GM19240 (cell line): ENCODE results near the gene GPATCH8.
"Not testable (repeated sequence)": the region's sequence is repeated elsewhere in the genome, so short reads cannot be mapped to it uniquely, and the experiment has no call there.

ENCODE experiments used
- DNase-seq: peaks from one replicate; pipeline ENCODE4 v3.0.0; 2011; ENCODE audit warnings: low spot score; ENCODE audit not compliant: insufficient read length

GPATCH8 gene

DNA sequence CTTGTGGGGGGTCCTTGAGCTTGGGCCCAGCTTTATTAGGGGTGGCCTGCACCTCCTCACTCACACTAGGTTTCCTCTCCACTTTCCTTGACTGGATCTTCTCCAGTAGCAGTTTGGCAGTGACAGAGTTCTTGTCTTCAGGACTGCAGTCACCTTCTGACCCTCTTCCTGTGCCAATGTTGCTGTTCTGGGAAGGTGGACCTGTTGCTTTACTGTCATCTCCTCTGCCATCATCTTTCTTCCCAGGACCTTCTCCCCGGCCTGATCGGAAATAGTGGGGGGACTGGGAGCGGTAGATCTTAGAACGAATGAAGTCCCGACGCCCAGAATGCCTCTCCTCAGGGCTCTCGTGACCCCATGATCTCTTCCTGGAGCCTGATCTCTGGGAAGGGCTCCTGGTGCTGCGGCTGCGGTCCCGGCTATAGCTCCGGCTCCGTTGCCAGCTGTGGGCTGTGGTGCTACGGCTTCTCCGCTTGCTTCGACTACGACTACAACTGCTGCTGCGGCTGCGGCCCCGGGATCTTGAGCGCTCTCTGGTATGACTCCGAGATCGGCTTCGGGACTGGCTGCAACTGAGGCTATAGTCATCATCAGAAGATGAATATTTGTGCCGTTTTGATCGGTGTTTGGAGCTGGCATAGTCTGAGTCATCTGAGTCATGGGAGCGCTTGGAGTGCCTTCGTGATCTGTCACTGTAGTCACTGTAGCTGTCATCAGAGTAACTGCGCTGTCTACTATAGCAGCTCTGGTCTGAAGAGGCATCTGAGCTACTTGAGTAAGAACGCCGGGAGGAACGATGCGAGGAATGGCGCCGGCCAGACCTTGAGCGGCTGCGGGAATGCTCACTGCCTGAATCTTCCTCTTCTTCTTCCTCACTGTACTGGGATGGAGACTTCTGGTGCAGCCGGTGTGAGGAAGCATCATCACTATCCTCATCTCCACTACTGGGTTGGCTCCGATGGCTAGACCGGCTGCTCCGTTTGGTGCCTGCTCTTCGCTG lies 104.2 kb downstream of the GPATCH8 start:
- DNase-seq: no peak

- no peak for DNase-seq
Observed at GRCh38 chr17:44397479-44398440, 105.4 kb downstream of the GPATCH8 start.

- no peak for DNase-seq
Observed at GRCh38 chr17:44396946-44397345, 106.3 kb downstream of the GPATCH8 start.

GRCh38 chr17:44394833-44395232 lies 108.4 kb downstream of the GPATCH8 start:
- DNase-seq: no peak

GRCh38 chr17:44394112-44394511 lies 109.1 kb downstream of the GPATCH8 start:
- DNase-seq: not testable (repeated sequence)

DNA sequence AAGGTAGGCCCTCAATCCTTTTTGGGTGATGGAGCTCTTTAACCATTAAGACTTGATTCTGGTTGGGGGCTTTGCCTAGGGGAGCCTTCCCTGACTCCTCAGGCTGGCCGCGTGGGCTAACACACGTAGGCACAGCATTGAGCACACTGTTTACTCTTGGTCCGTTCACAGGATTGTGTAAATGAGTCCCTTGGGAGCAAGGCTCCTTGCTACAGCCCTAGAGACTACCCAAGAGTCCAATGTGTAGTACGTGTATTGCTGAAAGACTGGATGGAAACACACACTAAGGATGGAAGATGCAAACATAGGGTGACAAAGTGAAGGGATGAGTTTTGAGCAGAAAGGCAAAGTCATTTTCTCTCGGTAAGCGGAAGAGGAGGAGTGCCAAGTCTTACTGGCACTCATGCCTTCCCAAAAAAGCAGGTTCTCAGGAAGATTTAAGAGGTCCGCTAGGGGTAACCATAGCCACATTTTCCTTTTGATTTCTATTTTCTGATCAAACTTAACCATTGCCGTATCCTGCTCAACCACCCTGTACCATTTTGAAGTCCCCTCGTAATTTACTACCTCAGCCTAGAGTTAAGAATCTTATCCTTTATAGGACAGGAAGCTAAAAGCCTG lies 112.8 kb downstream of the GPATCH8 start:
- no peak for DNase-seq

GRCh38 chr17:44389723-44390202 lies 113.4 kb downstream of the GPATCH8 start:
- DNase-seq: no peak

DNA sequence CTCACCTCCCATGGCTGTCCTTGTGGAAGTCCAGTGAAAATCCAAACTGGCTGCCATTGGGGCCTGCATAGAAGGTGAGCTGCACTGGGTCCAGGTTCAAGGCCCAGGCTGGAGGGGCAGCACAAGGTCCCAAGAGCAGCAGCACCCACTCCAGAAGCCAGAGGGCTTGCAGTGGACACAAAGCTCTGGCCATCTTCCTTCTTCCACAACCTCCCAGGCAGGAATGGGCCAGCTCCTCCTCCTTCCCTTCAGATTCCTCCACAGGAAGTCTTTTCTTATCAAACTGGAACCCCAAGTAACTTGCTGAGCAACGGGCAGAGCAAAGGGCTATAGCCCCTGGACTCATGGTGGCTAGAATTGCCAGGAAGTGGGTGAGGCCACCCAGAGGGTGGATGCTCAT lies 113.9 kb downstream of the GPATCH8 start, which contains the start of gene ITGA2B:
ITGA2B (minus strand) TSS at position 369 of the 400 bp plus-strand sequence; CDS start at position 193, 176 bp downstream.
- no peak for DNase-seq

DNA sequence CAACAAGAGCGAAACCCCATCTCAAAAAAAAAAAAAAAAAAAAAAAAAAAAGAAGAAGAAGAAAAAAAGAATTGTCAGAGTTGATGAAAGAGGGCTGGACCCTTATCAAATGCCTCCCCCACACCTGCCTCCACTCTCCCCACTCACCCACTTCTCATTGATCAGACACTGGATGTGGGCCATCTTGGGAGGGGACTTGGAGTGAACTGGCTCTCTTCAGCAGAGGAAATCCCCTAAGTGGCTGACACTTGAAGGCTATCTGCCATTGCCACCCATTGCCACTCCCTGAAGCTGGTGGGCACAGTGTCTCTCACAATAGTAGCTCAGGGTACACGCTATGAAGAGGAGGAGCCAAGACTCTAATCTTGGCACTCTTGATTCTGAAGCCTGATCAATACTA lies 115.4 kb downstream of the GPATCH8 start:
- DNase-seq: no peak

DNA sequence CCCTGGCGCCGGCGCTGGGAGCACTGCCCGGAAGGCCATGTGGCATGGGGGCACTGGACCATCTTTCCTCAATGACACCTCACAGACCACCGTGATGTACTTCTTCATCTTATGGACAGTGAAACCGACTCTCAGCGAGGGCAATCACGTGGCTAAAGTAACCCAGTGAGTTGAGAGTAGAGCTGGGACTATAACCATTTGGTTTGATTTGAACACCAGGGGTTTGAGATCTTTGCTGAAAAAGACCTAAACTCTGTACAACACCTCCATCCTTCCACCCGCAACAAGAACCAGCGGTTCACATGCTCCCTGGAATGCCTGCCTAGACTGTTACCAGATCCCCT lies 117.1 kb downstream of the GPATCH8 start:
- DNase-seq: no peak

DNA sequence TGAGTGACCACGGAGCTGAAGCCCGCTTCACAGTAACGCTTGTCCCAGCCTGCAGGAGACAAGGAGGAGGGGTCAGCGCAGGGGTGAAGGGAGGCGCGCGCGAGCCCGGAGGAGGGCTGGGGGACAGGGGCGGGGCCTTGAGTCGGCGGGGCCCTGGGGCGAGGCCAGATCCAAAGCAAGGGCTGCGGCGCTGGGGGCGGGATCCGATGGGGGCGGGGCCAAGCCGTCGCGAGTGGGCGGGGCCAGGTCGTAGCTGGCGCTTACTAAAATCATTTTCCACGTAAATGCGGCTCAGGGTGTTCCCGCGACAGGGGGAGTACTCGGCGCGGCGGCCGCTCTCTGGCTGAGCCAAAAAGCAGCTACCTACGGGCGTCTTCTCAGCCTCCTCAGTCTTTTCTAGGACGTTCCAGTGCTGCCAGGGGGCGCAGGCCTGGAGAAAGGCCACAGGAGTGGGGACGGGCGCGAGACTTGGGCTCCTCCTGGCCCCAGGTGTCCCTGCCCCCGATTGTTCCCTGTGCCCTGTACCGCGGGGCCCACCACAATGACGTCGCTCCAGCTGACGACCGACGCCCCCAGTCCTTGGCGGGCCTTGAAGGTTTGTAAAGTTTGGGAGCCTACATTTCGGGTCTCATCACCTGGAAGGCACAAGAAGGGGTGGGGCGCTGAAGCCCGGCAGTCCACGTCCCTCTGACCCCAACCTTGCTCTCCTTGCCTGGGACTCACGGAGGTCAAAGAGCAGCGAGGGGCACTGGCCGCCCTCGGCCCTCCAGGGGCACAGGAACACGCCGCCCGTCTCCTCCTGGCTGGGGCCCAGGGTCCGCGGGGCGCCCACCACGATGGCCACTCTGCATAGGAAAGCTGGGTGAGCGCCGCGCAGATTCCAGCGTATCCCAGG lies 117.7 kb downstream of the GPATCH8 start:
- DNase-seq: peak; percentile 59

DNA sequence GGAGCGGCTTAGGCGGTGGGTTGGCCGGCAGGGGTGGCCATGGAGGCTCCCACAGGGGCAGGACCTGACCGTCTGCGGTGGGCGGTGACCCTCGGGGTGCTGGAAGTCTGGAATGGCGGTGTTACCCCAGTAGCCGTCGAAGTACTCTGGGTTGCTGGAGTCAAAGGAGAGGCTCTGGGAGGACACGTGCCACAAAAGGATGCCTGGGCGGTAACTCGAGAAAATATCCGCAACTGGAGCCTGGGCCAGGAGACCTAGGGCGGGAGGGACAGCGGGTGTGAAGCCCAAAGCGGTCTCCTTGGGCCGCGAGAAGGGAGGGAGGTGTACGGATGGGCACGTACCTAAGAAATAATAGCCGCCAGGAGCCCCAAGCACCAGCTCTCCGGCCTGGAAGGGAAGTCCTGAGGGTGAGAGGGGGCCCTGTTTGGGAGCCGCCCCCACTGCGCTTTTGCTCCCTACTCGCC lies 118.4 kb downstream of the GPATCH8 start:
- no peak for DNase-seq

- no peak for DNase-seq
Observed at GRCh38 chr17:44384281-44384822, 118.9 kb downstream of the GPATCH8 start.

DNA sequence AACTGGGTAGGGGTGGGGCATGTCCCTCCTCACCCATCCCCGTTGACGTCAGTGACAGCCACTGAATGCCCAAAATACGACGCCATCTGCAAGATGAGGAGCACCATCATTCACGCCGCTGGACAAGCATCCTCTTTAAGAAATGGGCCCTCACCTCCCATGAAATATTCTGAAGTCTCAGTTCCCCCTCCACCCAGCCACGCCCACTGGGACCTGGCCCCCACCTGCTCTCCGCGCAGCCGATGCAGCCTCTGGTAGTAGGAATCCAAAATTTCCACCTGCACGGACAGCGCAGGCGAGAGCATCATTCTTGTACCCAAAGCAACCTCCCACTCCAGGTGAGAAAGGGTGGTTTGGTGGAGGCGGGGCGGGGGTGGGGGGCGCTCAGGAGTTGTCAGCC lies 119.3 kb downstream of the GPATCH8 start:
- DNase-seq: no peak

DNA sequence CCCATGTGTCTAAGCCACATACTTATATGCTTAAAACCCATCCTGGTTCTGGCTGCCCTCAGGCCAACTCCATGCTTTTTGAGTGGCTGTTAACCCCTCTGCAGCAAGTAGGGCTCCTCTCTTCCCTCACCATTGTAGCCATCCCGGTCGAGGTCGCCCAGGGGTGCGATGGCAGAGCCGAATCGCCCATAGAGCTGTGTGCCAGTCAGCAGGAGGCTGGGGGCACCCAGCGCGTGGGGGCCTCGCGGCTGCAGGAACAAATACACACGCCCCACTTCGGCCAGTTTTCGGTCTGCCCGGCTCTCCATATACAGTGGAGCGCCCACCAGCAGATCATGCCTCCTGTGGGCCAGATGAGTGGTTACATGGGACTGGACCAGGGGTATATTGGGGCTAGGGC lies 119.8 kb downstream of the GPATCH8 start:
- no peak for DNase-seq

- DNase-seq: no peak
Observed at GRCh38 chr17:44382917-44383316, 120.3 kb downstream of the GPATCH8 start.

DNA sequence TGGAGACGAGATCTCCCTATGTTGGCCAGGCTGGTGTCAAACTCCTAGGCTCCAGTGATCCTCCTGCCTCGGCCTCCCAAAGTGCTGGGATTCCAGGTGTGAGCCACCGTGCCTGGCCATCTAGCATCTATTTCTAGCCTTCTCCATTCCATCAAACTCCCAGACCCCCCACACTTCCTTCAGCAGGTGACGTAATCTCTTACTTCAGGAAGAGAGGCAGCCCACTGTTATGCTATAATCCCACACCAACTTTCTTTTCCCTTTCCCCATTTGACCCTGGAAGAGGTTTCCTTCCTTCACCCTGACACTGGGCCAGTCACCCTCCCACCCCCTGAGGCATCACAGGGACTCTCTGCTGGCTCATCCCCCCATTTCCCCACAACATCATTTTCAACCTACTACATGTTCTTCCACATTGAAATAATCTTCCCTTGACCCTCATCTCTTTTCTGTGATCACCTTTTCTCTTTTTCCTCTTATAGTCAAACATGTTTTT lies 121.3 kb downstream of the GPATCH8 start:
- no peak for DNase-seq

DNA sequence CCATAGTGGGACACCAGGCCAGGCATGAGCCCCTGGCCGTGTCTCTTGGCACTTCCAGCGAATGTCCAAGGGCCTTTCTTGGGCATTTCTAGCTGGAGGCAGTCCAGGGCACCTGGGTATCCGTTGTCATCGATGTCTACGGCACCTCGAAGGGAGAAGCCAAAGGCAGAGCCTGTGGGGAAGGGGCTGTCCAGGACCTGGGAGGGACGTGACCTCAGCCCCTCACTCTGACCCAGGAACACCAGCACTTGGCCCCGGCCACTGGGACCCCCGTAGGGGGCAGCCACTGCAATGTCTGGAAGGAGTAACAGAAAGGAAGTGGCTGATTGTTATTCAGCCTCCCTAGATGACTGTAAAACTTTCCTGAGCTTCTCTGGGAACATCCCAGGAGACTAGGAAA lies 122.4 kb downstream of the GPATCH8 start:
- no peak for DNase-seq

DNA sequence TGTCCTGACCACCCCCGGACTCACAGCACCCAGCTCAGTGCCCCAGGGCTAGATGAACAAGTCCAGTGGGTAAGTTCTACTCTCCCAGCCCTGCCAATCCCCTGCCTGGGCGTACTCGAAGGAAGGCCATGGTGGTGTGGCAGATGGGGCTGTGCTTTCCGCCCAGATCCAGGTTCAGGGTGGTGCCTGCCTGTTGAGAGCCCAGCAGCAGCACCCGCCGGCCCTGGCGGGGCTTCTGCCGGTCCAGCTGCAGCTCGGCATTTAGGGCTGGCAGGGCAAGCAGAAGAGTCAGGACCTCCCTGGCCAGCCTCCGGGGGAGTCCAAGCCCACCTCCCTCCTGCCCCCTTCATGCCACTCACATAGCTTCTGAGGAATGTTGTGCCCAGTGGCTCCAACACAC lies 123.3 kb downstream of the GPATCH8 start:
- DNase-seq: no peak
